K562 (cell line): ENCODE data around the gene VSX2. TPM values are rescaled to one million over a fixed set of nuclear protein-coding genes. Genes with fewer than 3 reads are reported as not detected.

Experiments used
- ATAC-seq: fragments of 200-7000 bp; cut with Tn5 transposase; 3 replicates; pipeline ENCODE4 v1.9.1; 2020; ENCODE audit warnings: moderate library complexity
- BruUV-seq: library from RNA; stranded (reverse); fragments of 400-500 nt; replicated peaks from 2 replicates; lab custom pipeline; 2021; lab: Mats Ljungman, UMichigan
- CTCF ChIA-PET: fragments of 300-600 bp; formaldehyde crosslinking; extraction: SDS; loops from one replicate; lab custom pipeline; 2021; ENCODE audit warnings: low intra/inter-chr PET ratio; lab: Yijun Ruan, JAX
- POLR2A ChIA-PET: fragments of 300-600, 350-650 bp; sonication (Branson Sonifier 250); formaldehyde crosslinking; extraction: SDS; loops from one replicate; lab custom pipeline; 2021; ENCODE audit warnings: antibody characterized with exemption, inconsistent platforms; lab: Yijun Ruan, JAX
- DNase-seq, 4 experiments: peaks; one replicate each; pipeline versions ENCODE4 v3.0.0 to v3.0.0-alpha.2; 2011 to 2018; ENCODE audit warnings: low spot score in 3 of 4, mixed read lengths in 3 of 4; ENCODE audit errors: extremely low read depth in 1 of 4
- FAIRE-seq: peaks from 2 replicates; lab custom pipeline; 2011; peaks lifted over from hg19 to GRCh38; lab: Jason Lieb, UNC
- H2AFZ ChIP-seq: 2 replicates; pipeline ENCODE4 v1.6.0; 2011; ENCODE audit warnings: low read depth, low read length, control low read depth, inconsistent platforms
- H3K27ac ChIP-seq: fragments of 200-600 bp; 3 replicates; pipeline ENCODE4 v1.8.0; 2011; ENCODE audit warnings: low read depth, mild to moderate bottlenecking, control low read depth, inconsistent platforms, low read length, moderate library complexity, mixed read lengths; ENCODE audit errors: extremely low read depth
- H3K27me3 ChIP-seq, 2 experiments: fragments of 300-600 bp in 1 of 2; 2 replicates in 1 of 2; 3 replicates in 1 of 2; pipeline versions ENCODE4 v1.6.0 to v1.8.0; 2011; ENCODE audit warnings: inconsistent platforms in 2 of 2, low read length in 2 of 2, mild to moderate bottlenecking in 1 of 2, mixed read lengths in 1 of 2, moderate library complexity in 1 of 2; ENCODE audit not compliant: control insufficient read depth in 2 of 2, insufficient read depth in 2 of 2
- H3K36me3 ChIP-seq: fragments of 300-600 bp; 3 replicates; pipeline ENCODE4 v1.8.0; 2011; ENCODE audit warnings: mild to moderate bottlenecking, low read length, inconsistent platforms; ENCODE audit not compliant: control insufficient read depth, insufficient read depth
- H3K4me1 ChIP-seq, 2 experiments: fragments of 200-600 bp in 1 of 2; replicated peaks in 1 of 2; 2 replicates in 1 of 2; 3 replicates in 1 of 2; pipeline versions ENCODE4 v1.5.1 to v1.8.0; 2011; ENCODE audit warnings: inconsistent platforms in 2 of 2, low read length in 2 of 2, mild to moderate bottlenecking in 1 of 2, mixed read lengths in 1 of 2, moderate library complexity in 1 of 2; ENCODE audit not compliant: control insufficient read depth in 2 of 2, insufficient read depth in 2 of 2
- H3K4me2 ChIP-seq: 2 replicates; pipeline ENCODE4 v1.6.1; 2011; ENCODE audit warnings: low read length, control low read depth, inconsistent platforms, mixed read lengths; ENCODE audit not compliant: insufficient read depth
- H3K4me3 ChIP-seq: fragments of 200-600 bp; sonication (generic), shearing (Covaris generic); 2 replicates; pipeline ENCODE4 v1.5.1; 2016; ENCODE audit warnings: control low read depth, inconsistent platforms
- H3K79me2 ChIP-seq: fragments of 200-600 bp; 3 replicates; pipeline ENCODE4 v1.8.0; 2011; ENCODE audit warnings: low read length, inconsistent platforms; ENCODE audit not compliant: control insufficient read depth, insufficient read depth
- H3K9ac ChIP-seq, 2 experiments: 2 replicates each; pipeline versions ENCODE4 v1.6.0 to v1.6.1; 2011; ENCODE audit warnings: low read depth in 2 of 2, low read length in 2 of 2, control low read depth in 1 of 2, inconsistent platforms in 1 of 2, mild to moderate bottlenecking in 1 of 2, mixed read lengths in 1 of 2; ENCODE audit not compliant: insufficient read depth in 1 of 2
- H3K9me1 ChIP-seq: one replicate; pipeline ENCODE4 v1.6.0; 2011; ENCODE audit warnings: inconsistent platforms, mild to moderate bottlenecking, low read length, moderate library complexity; ENCODE audit not compliant: control insufficient read depth, insufficient read depth
- H3K9me3 ChIP-seq: replicated peaks from 2 replicates; pipeline ENCODE4 v1.5.1; 2011; ENCODE audit warnings: low read depth, low read length, inconsistent platforms; ENCODE audit not compliant: control insufficient read depth, insufficient read depth
- H4K20me1 ChIP-seq: replicated peaks from 2 replicates; pipeline ENCODE4 v1.6.1; 2011; ENCODE audit warnings: low read length, inconsistent platforms, mixed read lengths; ENCODE audit not compliant: control insufficient read depth, insufficient read depth
- HDGF ChIP-seq: fragments of 450-650 bp; IDR thresholded peaks from 2 replicates; pipeline ENCODE4 v1.6.1; 2016
- ZNF561 ChIP-seq: fragments of 450-650 bp; formaldehyde crosslinking; conservative IDR thresholded peaks from 2 replicates; pipeline ENCODE4 v1.4.0; 2020; ENCODE audit warnings: mild to moderate bottlenecking, moderate library complexity
- ZNF589 ChIP-seq: fragments of 200-800 bp; sonication (Bioruptor generic); IDR thresholded peaks from 2 replicates; pipeline ENCODE4 v1.6.1; 2016; ENCODE audit warnings: low read depth, missing genetic modification characterization, missing compliant biosample characterization
- ZNF766 ChIP-seq: fragments of 200-800 bp; sonication (Bioruptor generic); conservative IDR thresholded peaks from 2 replicates; pipeline ENCODE4 v1.6.1; 2016; ENCODE audit warnings: missing genetic modification characterization, missing compliant biosample characterization
- WGBS: fragments of 100-300 bp; shearing (Covaris generic); methylation state at CpG from one replicate; pipeline ENCODE4 v1.1.6; 2016; ENCODE audit warnings: low coverage, mixed read lengths; ENCODE audit not compliant: insufficient coverage; ENCODE audit errors: missing lambda C conversion rate; 5-methylcytosine and 5-hydroxymethylcytosine counted together
- in situ Hi-C: fragments of 300-500 bp; cut with MboI; formaldehyde crosslinking; loops from 4 replicates; pipeline ENCODE4 v1.15.0; 2018; ENCODE audit warnings: inconsistent platforms, mixed read lengths
- intact Hi-C: fragments of 100-400 bp; cut with micrococcal nuclease; formaldehyde crosslinking; loops from 2 replicates; pipeline ENCODE4 v1.14.2; 2022
- polyA plus RNA-seq, 8 experiments: library from polyadenylated mRNA; depleted of rRNA in 4 of 8; stranded (reverse) in 5 of 8; unstranded in 3 of 8; fragments of >200 nt; fragmentation: Nextera tagmentation in 2 of 8; fragmentation: Illumina TruSeq in 1 of 8; extraction: Ambion mirVana in 2 of 8; extraction: Trizol in 1 of 8; gene quantifications; 2 replicates each; pipeline versions ENCODE4 v1.2.1 to v1.2.3, GENCODE V29; 2011 to 2014; ENCODE audit warnings: inconsistent platforms in 1 of 8, missing spikeins in 1 of 8
- total RNA-seq, 7 experiments: library from RNA; depleted of rRNA in 6 of 7; stranded (reverse); fragments of >200 nt in 6 of 7; fragmentation: Illumina TruSeq in 2 of 7; extraction: Trizol in 2 of 7; gene quantifications; 2 replicates each; pipeline versions ENCODE4 v1.2.1 to v1.2.3, GENCODE V29; 2011 to 2021; ENCODE audit warnings: low replicate concordance in 1 of 7
- TF ChIP-seq, protein P1 (sequence below): fragments of 450-650 bp; IDR thresholded peaks from 2 replicates; pipeline ENCODE4 v1.6.1; 2016

VSX2 gene
- total and polyA plus RNA-seq, 9 of the 15 experiments (the other 6 are each of a cell fraction or from before 2014, with no cell fraction given) = 0.04 TPM; not detected in 8

DNA sequence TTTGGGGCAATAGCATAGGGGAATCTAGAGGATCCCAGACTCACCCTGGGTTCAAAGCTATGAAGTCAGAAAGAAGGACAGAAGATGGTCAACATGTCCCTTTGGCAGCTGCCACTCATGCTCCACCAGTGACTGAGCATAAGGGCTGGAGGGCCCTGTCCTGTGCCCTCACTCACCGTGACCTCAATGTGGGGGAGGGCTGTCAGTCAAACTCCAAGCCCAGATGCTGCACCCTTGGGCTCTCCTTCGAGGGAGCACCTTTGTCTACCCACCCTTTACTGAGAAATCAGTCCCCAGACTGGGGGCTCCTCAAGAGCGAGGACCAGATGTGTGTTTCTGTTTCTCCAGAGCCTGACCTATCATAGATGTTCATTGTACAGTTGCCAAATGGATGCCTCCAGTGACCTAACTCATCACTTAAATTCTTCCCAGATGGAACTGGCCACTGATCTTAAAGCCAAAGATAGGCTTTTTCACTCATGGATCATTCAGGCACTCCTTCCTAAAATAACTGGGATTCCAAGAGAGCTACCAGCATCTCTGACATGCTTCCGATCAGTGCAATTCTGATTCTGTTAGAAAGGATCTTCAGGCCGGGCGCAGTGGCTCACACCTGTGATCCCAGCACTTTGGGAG is 27.2 kb upstream of the VSX2 start:
- FAIRE-seq = no peak
- in situ Hi-C loops = no loop called here
- POLR2A ChIA-PET = interaction anchor here (0.7 to 1.0 kb wide), 2 partner anchors 36 to 441 kb away, joined by 3 to 5 read pairs; no protein-coding TSS in a partner anchor

More for the DNA sequence above, 27.2 kb upstream of the VSX2 start:
- Histone ChIP-seq H3K79me2 (no peaks in the 10 kb centered on the region), H3K9me3 (no peaks in the 10 kb centered on the region), H3K36me3 (no peaks in the 10 kb centered on the region), H3K4me1 (peaks cover 2 to 4% of the 10 kb centered on the region in 2 experiments; a peak in 2 of 5 replicates), H3K27me3 (peaks cover 2 to 17% of the 10 kb centered on the region in 2 experiments; a peak in 1 of 5 replicates), H4K20me1 (0 out of 2 replicates have a peak, but pooled peaks cover 4% of the 10 kb centered on the region), H3K27ac (no peak overlapping the region), H3K9me1 (no peaks in the 10 kb centered on the region), H3K9ac (no peak overlapping the region), H3K4me3 (no peak overlapping the region), H3K4me2 (no peak overlapping the region)
- CTCF ChIA-PET = interaction anchor here (0.7 kb wide), 1 partner anchor 96 kb away, joined by 4 read pairs; no protein-coding TSS in a partner anchor
- no TSS peak for BruUV-seq
- WGBS = 42% methylated on average over 6 of the region's 6 CpGs
- ATAC-seq (no peak), DNase-seq (no peak)
- intact Hi-C loops = loop anchor here (10.0 kb wide), 1 partner anchor 97 kb away; no protein-coding TSS in a partner anchor
- TF ChIP-seq, protein P1, sequence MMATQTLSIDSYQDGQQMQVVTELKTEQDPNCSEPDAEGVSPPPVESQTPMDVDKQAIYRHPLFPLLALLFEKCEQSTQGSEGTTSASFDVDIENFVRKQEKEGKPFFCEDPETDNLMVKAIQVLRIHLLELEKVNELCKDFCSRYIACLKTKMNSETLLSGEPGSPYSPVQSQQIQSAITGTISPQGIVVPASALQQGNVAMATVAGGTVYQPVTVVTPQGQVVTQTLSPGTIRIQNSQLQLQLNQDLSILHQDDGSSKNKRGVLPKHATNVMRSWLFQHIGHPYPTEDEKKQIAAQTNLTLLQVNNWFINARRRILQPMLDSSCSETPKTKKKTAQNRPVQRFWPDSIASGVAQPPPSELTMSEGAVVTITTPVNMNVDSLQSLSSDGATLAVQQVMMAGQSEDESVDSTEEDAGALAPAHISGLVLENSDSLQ = peak; percentile 66
- TF ChIP-seq ZNF589 (CRISPR knock-in tag) (no peak), HDGF (no peak), ZNF766 (CRISPR knock-in tag) (no peak), ZNF561 (CRISPR knock-in tag) (no peak)
- TF ChIP-seq, all 486 proteins: peak for 1
- no peak overlapping the region for H2AFZ ChIP-seq
